GM18520 (cell line): Measurements from ENCODE around the gene EXT2.
A peak's percentile ranks its signal among the peaks of the same experiment; 100 is the strongest.

ENCODE experiments used
- ATAC-seq: cut with Tn5 transposase; IDR thresholded peaks from one replicate; pipeline ENCODE4 v1.9.1; 2021; ENCODE audit not compliant: unreplicated experiment

EXT2 gene

DNA sequence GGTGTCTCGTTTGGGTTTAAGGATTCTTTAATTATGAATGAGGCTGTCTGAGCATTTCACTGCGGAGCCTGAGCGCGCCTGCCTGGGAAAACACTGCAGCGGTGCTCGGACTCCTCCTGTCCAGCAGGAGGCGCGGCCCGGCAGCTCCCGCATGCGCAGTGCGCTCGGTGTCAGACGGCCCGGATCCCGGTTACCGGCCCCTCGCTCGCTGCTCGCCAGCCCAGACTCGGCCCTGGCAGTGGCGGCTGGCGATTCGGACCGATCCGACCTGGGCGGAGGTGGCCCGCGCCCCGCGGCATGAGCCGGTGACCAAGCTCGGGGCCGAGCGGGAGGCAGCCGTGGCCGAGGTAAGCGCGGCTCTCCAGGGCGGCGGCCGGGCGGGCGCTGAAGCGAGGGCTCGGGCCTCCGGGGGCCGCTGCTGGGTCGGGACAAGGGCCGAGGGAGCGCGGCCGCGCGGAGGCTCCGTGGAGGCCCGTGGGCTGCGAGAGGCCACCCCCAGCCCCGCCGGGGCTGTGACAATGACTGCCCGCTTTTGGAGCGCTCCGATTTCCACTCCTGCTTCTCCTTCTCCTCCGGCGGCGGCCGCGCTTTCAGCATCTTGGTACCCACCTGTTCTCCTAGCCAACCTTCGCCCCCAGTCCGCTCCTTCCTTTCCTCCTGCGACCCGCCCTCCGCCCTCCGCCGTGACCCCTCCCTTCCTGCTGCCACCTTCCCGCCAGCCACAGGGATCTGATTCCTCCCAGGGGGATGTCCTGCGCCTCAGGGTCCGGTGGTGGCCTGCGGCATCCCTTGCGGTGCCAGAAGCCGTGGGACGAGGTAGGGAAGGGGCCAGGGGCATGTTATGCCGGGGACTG lies at the start of gene EXT2:
Gene EXT2 (plus strand): TSS at position 173 of the 854 bp plus-strand sequence. CDS start 12,035 bp downstream, outside the sequence.
- peak; percentile 91 for ATAC-seq

- ATAC-seq = no peak
Measured at GRCh38 chr11:44046182-44046581, 49.3 kb upstream of the EXT2 start.

DNA sequence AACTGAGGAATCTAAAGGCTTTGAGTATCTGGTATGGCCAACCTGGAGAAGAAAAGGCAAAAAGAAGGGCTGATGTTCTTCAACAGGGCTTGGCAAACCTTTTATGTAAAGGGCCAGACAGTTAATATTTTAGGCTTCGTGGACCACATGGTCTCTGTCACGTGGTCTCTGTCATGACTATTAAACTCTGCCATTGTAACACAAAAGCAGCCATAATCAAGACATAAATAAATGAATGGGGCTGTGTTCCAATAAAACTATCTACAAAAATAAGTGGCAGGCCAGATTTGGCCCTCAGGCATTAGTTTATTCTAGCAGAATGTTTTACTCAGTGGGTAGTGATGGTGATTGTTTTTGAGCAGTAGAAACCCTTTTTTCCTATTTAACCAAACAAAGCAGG lies 48.2 kb upstream of the EXT2 start:
- no peak for ATAC-seq

DNA sequence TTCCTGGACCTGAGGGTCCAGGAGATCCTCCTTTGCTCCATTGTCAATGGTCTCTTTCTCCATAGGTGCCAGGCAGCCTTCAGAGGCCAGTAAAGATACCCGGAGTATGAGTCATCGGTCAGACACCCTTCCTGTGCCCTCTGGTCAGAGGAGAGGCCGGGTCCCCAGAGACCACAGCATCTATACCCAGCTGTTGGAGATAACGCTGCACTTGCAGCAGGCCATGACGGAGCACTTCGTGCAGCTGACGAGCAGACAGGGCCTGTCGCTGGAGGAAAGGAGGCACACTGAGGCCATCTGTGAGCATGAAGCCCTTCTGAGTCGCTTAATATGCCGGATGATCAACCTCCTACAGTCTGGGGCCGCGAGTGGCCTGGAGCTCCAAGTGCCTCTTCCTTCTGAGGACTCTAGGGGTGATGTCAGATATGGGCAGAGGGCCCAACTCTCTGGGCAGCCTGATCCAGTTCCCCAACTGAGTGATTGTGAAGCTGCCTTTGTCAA lies 47.5 kb upstream of the EXT2 start, which contains the start of gene ACCSL:
Gene ACCSL (plus strand): TSS at position 51 of the 501 bp plus-strand sequence. CDS start 56 bp downstream, at position 107.
- ATAC-seq = no peak

- ATAC-seq = no peak
Measured at GRCh38 chr11:44049832-44050231, 45.6 kb upstream of the EXT2 start.

DNA sequence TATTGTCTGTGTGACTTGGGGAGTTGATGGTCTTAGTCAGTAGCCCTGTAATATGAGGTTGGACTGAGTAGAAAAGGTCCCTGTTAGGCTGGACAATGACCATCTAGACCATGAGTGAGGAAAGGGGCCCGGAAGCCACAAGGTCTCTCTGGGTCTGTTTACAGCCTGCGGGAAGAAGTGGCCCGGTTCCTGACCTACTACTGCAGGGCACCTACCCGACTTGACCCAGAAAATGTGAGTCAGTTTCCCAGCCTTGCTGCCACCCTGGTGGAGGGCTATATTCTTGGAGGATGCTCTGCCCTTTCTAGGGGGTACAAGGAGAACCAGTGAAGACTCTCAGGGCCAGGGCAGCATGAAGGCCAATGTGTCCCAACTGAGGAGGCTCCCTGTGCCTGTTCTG lies 44.3 kb upstream of the EXT2 start:
- no peak for ATAC-seq

DNA sequence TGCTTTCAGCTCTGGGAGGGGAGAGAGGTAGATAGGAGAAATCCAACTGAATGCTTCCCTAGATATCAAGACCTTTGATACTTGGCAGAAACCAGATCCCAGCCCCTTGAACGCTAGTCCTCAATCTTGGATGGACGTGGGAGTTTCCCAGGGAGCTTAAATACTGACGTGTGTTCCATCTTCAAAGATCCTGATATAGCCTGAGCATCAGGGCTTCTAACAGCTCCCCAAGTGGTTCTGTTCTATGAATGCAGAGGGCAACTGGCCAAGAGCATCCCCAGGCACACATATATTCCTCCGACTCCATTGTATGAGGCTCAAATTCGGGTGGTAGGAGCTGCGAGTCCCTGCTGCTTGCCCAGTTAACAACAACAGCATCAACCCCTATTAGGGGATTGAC lies 38.1 kb upstream of the EXT2 start:
- ATAC-seq = no peak

GRCh38 chr11:44058275-44058674 lies 37.2 kb upstream of the EXT2 start:
- ATAC-seq = no peak

- ATAC-seq = no peak
Measured at GRCh38 chr11:44065161-44065661, 30.3 kb upstream of the EXT2 start.

- ATAC-seq = peak; percentile 88
Measured at GRCh38 chr11:44065841-44066731, 29.4 kb upstream of the EXT2 start, which contains the start of gene ACCS. TSS of gene ACCS (plus strand) at chr11:44066270. CDS start at chr11:44067628, 1,358 bp downstream.

DNA sequence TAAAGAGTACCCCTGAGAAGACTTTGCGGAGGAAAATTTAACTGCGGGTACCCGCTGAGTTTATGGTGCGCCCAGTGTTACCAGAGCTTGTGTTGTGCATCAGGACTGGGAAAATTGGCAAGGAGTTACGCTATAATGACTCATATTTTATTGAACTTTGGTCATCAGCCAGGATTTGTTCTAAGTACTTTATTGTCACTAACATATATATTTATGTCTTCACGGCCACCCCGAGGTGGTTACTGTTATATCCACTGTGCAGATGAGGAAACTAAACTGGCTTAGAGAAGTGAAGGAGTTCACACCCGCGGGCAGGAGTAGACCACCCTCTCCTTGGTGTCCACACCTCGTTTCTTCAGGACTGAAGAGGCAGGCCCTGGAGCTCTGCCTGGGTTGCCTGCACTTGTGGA lies 28.7 kb upstream of the EXT2 start:
- no peak for ATAC-seq

DNA sequence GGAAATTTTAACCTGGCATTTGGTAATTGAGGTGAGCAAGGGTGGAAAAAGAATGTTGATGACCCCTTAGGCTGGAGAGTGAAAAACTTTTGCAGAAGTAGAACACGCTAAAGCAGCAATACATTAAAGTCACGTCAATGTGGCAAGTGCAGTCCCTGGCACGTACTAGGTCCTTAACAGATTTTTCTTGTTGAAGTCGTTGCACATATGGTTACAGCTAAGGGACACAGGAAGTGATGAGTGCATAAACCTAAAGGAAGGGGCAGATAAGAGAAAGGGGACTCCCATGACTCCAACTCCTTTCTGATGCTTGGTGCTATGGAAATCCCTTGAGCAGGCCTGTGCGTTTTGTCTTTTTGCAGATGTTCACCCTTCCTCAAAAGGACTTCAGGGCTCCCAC lies 28.2 kb upstream of the EXT2 start:
- no peak for ATAC-seq

DNA sequence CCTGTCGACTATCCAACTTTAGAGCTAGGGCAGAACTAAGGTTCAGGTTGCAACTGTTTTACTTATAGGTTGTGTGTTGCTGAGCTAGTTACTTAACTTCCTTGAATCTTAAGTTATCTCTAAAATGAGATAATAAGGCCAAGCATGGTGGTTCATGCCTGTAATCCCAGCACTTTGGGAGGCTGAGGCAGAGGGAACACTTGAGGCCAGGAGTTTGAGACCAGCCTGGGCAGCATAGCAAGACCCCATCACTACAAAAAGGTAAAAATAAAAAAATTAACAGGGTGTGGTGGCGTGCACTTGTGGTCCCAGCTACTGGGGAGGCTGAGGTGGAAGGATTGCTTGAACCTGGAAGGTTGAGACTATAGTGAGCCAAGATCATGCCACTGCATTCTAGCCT lies 27.3 kb upstream of the EXT2 start:
- ATAC-seq = no peak

- no peak for ATAC-seq
Measured at GRCh38 chr11:44071157-44071556, 24.3 kb upstream of the EXT2 start.

DNA sequence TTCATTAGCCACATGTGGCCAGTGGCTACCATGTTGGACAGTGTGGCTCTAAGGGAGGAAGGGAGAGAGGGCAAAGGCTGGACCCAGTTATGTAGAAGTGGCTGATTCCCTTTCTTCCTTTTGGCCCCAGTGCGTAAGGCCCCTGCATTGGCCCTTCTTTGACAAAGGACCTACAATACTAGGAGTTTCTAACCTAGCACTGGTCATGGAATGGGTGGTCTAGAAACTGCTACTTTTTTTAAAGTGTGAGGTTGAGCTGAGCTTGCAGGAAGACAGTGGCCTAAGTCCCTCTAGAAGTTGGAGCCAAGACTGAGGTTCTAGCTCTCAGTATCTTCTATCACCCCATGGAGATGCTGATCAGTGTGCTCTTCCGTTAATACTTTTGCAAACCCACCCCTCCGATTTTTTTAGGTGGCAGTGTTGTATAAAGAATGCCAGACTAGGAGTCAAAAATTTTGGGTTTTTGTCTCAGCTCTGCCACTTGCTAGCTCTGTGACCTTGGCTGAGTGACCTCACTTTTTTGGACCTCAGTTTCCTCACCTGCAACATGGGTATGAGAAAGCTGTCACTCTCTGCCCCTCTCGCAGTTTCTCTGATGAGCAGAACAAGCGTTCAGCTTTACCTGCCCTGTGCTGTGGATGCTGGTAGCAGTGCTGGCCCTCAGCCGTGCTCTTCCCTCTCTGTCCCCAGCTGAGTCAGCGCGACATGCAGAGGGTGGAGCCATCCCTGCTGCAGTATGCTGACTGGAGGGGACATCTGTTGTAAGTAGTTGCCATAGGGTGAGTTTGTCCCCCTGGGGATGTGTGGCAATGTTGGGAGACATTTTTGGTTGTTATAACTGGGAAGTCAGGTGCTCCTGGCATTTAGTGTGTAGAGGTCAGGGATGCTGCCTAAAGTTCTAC lies 22.5 kb upstream of the EXT2 start:
- ATAC-seq = no peak

DNA sequence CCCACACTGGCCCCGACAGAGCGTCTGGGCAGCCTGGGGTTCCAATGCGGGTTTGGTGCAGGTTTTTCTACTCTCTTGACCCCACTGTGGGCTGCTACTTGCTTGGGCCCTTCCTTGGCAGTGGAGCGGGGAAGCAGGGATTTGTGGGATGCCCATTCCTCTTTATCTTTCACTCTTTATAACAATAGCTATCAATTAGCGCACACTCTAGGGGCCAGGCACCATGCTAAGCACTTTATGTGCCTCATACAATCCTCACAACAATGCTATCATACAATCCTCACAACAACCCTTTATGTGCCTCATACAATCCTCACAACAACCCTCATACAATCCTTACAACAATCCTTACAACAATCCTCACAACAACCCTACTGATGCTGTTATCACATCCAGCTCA lies 16.7 kb upstream of the EXT2 start:
- ATAC-seq = no peak

GRCh38 chr11:44079376-44079775 lies 16.1 kb upstream of the EXT2 start:
- ATAC-seq = no peak

DNA sequence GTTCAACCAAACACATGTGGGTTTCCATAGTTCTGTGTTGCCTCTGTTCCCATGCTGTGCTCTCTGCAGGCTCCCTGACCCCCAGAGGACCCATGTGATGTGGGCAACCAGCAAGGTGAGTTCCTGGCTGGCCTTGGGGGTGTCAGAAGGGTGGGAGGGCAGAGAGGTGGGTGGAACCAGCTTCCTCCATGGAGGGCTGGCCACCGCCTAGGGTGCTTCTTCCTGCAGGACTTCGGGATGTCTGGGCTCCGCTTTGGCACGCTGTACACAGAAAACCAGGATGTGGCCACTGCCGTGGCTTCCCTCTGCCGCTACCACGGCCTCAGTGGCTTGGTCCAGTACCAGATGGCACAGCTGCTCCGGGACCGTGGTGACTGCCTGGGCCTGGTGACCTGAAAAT lies 14.5 kb upstream of the EXT2 start:
- no peak for ATAC-seq

GRCh38 chr11:44082645-44083044 lies 12.8 kb upstream of the EXT2 start:
- no peak for ATAC-seq

DNA sequence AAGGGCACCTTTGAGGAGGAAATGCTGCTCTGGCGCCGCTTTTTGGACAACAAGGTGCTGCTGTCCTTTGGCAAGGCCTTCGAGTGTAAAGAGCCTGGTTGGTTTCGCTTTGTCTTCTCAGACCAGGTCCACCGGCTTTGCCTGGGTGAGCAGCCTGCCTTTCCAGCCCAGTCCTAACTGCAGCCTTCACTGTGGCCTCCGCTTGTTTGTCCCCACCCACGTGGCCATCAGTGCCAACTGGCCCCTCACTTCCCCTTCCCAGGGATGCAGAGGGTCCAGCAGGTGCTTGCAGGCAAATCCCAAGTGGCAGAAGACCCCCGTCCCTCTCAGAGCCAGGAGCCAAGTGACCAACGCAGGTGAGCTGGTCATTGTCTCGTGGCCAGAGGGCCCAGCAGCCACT lies 12.0 kb upstream of the EXT2 start:
- ATAC-seq = no peak
